Left ventricle myocardium superior (tissue), 1 donor: ENCODE measurements around the gene TOP1. TPM values are rescaled to one million over a fixed set of nuclear protein-coding genes. Genes with fewer than 3 reads are reported as not detected.

ENCODE experiments used
- ATAC-seq: fragments of 200-7000 bp; cut with Tn5 transposase; one replicate; pipeline ENCODE4 v1.9.1; 2020; ENCODE audit warnings: mild to moderate bottlenecking, moderate library complexity
- DNase-seq: peaks from one replicate; pipeline ENCODE4 v3.0.0-alpha.2; 2020
- intact Hi-C: fragments of 100-400 bp; cut with micrococcal nuclease; formaldehyde crosslinking; loops from one replicate; pipeline ENCODE4 v1.11.0; 2022
- total RNA-seq: library from RNA; stranded (reverse); fragmentation: NEBNext Ultra II Directional; extraction: Animal tissue kit (Norgen Biotek cat#: 25700); gene quantifications from one replicate; pipeline ENCODE4 v1.2.1, GENCODE V29; 2021
- donor health status: DM: no; HTN: yes; CAD: no; lungs with severe emphysema.

The TOP1 gene
- total RNA-seq, 1 donor from 2014 or later, result 25.3 TPM

GRCh38 chr20:41080866-41081265 lies 52.2 kb downstream of the TOP1 start:
- DNase-seq (no peak), ATAC-seq (no peak)
- intact Hi-C loops, result no loop called here

GRCh38 chr20:41081276-41081814 lies 52.7 kb downstream of the TOP1 start:
- DNase-seq (no peak), ATAC-seq (no peak)
- intact Hi-C loops, result no loop called here

GRCh38 chr20:41082306-41082705 lies 53.7 kb downstream of the TOP1 start:
- ATAC-seq (no peak), DNase-seq (no peak)
- intact Hi-C loops, result no loop called here

DNA sequence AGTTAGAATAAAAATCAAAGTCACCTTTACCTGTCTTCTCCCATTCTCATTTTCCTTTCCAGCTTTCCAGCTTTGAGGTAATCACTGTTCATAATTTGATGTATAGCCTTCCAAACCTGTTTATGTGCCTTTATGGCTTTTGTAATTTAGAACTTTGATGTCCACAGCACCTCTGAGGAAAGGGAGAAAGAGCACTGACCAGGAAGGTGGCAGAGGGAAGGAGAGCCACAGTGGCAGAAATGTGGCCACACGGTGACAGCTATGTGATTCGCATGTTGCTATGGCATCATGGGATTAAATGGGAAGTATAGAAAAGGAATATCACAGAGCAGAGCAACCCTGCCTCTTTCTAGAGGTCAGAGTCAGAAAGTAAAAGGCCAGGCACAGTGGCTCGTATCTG lies 57.0 kb downstream of the TOP1 start:
- no peak for ATAC-seq

DNA sequence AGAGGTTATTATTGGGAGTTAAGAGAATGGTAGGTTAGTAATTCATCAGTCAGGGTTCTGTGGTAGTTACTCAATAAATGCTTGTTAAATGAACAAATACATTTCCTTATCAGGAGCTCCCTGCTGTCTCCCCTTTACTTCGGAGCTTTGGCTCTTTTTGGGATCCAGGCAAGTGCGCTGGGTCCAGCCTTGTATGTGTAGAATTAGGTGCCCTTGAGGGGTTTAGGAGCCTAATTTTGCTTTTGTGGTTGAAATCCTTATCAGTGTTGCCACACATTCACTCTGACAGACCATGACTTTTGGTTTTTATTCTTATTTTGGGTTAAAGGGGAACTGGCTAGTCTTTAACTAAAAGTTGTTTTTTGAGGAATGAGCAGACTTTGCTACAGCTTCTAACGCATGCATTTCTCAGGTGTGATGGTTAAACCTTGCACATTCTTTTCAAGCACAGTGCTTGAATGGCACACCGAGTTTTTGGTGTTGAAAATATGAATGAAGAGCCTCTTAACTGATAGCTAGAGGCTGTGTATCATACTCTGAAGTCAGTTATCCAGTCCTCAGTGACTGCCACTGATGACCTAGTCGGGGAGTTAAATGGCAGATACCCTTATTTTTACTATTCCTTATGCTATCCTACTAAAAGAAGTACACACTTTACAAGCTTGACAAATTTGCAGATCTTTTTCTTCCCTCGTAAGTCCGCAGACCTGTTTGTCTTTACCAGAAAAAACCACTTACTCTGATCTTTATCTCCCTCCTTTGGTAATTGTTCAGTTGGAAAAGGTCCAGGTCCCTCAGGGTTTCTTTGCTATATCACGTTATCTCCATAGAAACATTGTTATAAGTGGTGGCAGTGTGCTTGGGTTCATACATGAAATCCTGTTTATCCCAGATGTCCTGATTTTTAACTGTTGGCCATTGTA lies 58.0 kb downstream of the TOP1 start:
- DNase-seq, result no peak
- intact Hi-C loops, result no loop called here
- ATAC-seq, result no peak

More for the DNA sequence above, 57.0 kb downstream of the TOP1 start:
- intact Hi-C loops, result no loop called here
- no peak for DNase-seq

- no peak for DNase-seq
- intact Hi-C loops, result no loop called here
These were observed 58.7 kb downstream of the TOP1 start for GRCh38 chr20:41087325-41087685.

GRCh38 chr20:41087777-41088176 lies 59.2 kb downstream of the TOP1 start:
- no peak for ATAC-seq
- intact Hi-C loops, result no loop called here

More at GRCh38 chr20:41087325-41087685, 58.7 kb downstream of the TOP1 start:
- no peak for ATAC-seq

GRCh38 chr20:41089555-41089954 lies 60.9 kb downstream of the TOP1 start:
- no peak for DNase-seq
- no peak for ATAC-seq
- intact Hi-C loops, result no loop called here

More at GRCh38 chr20:41087777-41088176, 59.2 kb downstream of the TOP1 start:
- no peak for DNase-seq

GRCh38 chr20:41091927-41092326 lies 63.3 kb downstream of the TOP1 start:
- DNase-seq, result no peak
- ATAC-seq, result no peak
- intact Hi-C loops, result no loop called here

GRCh38 chr20:41094353-41095055 lies 65.9 kb downstream of the TOP1 start:
- intact Hi-C loops, result loop anchor here (5.0 kb wide), 2 partner anchors 102 to 122 kb away; no protein-coding TSS in a partner anchor
- peak; percentile 30 for ATAC-seq
- no peak for DNase-seq

GRCh38 chr20:41095110-41095969 lies 66.7 kb downstream of the TOP1 start:
- ATAC-seq (peak; percentile 79), DNase-seq (peak; percentile 67)
- intact Hi-C loops, result loop anchor here (5.0 kb wide), 2 partner anchors 103 to 123 kb away; no protein-coding TSS in a partner anchor

GRCh38 chr20:41098703-41099250 lies 70.2 kb downstream of the TOP1 start:
- intact Hi-C loops, result loop anchor here (5.0 kb wide), 2 partner anchors 106 to 126 kb away; no protein-coding TSS in a partner anchor
- no peak for DNase-seq
- ATAC-seq, result no peak

- intact Hi-C loops, result no loop called here
- no peak for DNase-seq
- ATAC-seq, result no peak
These were observed 71.4 kb downstream of the TOP1 start for GRCh38 chr20:41100001-41100480.

GRCh38 chr20:41101660-41102059 lies 73.0 kb downstream of the TOP1 start:
- intact Hi-C loops, result no loop called here
- ATAC-seq (no peak), DNase-seq (no peak)

GRCh38 chr20:41108531-41108930 lies 79.9 kb downstream of the TOP1 start:
- ATAC-seq (no peak), DNase-seq (no peak)
- intact Hi-C loops, result no loop called here

- intact Hi-C loops, result no loop called here
- ATAC-seq (no peak), DNase-seq (no peak)
These were observed 81.4 kb downstream of the TOP1 start for GRCh38 chr20:41110012-41110411.

DNA sequence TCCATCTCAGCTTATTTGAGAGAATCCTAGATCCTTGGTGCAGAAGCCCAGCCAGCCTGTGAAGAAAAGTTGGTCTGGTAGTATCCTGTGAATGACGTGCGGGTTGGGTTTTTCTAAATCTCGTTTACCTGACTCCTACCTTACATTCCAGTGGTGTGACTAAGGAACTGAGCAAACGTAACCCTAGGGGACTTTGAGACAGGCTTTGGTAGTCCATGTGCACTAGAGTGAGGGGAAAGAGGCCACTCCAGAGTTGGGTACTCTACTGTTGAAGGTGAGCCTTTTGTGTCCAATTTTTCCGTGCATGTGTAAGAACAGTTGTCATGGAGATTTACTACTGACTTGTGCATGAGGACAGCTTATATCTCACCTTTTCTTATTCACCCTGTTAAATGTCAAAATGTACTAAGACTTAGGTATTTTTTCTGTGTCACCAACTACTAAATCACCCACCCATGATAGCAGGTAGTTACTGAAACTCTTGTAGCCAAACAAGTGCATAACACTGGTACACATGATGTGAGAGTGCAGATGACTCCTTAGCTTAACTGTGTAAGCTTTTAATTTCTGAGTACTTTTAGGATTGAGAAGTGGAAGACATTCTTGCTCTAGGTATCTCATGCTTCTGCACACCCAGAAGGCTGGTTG lies 82.4 kb downstream of the TOP1 start:
- intact Hi-C loops, result no loop called here
- no peak for DNase-seq
- ATAC-seq, result no peak

- DNase-seq (no peak), ATAC-seq (no peak)
- intact Hi-C loops, result no loop called here
These were observed 82.9 kb downstream of the TOP1 start for GRCh38 chr20:41111578-41111951.
